Measurements from ENCODE around the gene CSTF1.
"Not testable (repeated sequence)": the region's sequence is repeated elsewhere in the genome, so short reads cannot be mapped to it uniquely, and the experiment has no call there.

The CSTF1 gene

DNA sequence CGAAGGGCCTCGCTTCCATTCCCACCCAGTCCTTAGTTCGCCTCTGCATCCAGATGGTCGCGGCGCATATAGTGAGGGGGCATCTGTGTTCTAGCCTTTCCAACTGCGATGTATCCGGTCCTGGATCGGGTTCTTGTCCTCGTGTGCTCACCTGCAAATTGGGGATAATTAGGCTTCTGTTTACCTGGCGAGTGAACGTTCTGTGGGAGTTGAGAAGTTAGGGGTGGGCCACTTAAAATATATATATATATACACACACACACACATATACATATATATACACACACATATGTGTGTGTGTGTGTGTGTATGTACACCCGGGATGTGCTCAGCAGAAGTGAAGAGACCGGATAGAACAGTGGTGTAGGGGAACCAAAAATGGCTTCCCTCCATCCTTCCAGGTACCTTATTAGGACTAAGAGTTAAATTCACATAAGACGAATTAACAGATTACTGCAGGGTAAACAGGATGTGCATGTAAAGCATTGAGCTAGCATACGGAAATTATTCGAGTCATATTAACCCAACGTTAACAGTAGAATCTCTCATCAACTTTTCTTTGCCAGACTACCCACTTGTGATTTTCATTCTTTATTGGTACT is 537 bp downstream of the CSTF1 start:
- TF ChIP-seq, protein P1, sequence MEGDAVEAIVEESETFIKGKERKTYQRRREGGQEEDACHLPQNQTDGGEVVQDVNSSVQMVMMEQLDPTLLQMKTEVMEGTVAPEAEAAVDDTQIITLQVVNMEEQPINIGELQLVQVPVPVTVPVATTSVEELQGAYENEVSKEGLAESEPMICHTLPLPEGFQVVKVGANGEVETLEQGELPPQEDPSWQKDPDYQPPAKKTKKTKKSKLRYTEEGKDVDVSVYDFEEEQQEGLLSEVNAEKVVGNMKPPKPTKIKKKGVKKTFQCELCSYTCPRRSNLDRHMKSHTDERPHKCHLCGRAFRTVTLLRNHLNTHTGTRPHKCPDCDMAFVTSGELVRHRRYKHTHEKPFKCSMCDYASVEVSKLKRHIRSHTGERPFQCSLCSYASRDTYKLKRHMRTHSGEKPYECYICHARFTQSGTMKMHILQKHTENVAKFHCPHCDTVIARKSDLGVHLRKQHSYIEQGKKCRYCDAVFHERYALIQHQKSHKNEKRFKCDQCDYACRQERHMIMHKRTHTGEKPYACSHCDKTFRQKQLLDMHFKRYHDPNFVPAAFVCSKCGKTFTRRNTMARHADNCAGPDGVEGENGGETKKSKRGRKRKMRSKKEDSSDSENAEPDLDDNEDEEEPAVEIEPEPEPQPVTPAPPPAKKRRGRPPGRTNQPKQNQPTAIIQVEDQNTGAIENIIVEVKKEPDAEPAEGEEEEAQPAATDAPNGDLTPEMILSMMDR (IDR thresholded peaks at IDR 0.05) = no peak
- no peaks in the 10 kb centered on the region for H3K9me3 ChIP-seq (ENCODE audit: control insufficient read depth, low read length)

DNA sequence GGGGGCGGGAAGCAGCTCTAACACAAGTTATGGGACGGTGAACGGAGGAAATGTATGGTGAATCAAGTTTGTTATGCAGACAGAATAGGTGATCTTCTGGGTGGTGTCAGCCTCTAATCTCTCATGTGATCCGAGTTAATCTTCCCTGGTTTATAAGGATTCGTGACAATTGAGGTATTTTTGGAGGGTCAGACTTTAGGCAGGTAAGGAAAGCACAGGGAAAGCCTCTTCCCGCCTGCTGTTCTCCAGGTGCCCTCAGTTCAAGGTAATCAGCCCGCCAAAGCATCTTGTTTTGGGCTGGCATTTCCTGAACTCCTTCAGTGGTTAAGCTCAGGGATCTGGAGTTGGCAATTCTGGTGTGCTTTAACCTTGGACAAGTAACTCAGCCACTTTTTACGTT is 1.2 kb downstream of the CSTF1 start:
- Histone ChIP-seq H3K27ac (no peak overlapping the region), H3K79me2 (peaks cover 5% of the 10 kb centered on the region), H3K9me3 (ENCODE audit: control insufficient read depth, low read length) (no peaks in the 10 kb centered on the region), H2AFZ (no peak overlapping the region), H3K36me3 (ENCODE audit: control insufficient read depth, insufficient read depth, low read length) (no peaks in the 10 kb centered on the region), H3K27me3 (ENCODE audit: control insufficient read depth, insufficient read depth, low read length) (no peaks in the 10 kb centered on the region), H3K4me1 (peaks cover 7% of the 10 kb centered on the region), H3K9ac (no peak overlapping the region), H3K4me2 (ENCODE audit: low read length) (peak overlapping the region; percentile 74), H3K4me3 (ENCODE audit: low read depth, low read length) (peak overlapping the region; percentile 63)
- TF ChIP-seq, protein P1 (IDR thresholded peaks at IDR 0.05) = no peak

More for the DNA sequence above, 537 bp downstream of the CSTF1 start:
- no peaks in the 10 kb centered on the region for H3K36me3 ChIP-seq (ENCODE audit: control insufficient read depth, insufficient read depth, low read length)
- H3K27me3 ChIP-seq (ENCODE audit: control insufficient read depth, insufficient read depth, low read length) = no peaks in the 10 kb centered on the region
- peak overlapping the region; percentile 63 for H3K4me3 ChIP-seq (ENCODE audit: low read depth, low read length)
- peak overlapping the region; percentile 82 for H3K27ac ChIP-seq
- peak overlapping the region; percentile 40 for H3K9ac ChIP-seq
- H3K4me1 ChIP-seq = peaks cover 7% of the 10 kb centered on the region
- peak overlapping the region; percentile 95 for H2AFZ ChIP-seq
- peak overlapping the region; percentile 74 for H3K4me2 ChIP-seq (ENCODE audit: low read length)
- H3K79me2 ChIP-seq = peaks cover 5% of the 10 kb centered on the region

DNA sequence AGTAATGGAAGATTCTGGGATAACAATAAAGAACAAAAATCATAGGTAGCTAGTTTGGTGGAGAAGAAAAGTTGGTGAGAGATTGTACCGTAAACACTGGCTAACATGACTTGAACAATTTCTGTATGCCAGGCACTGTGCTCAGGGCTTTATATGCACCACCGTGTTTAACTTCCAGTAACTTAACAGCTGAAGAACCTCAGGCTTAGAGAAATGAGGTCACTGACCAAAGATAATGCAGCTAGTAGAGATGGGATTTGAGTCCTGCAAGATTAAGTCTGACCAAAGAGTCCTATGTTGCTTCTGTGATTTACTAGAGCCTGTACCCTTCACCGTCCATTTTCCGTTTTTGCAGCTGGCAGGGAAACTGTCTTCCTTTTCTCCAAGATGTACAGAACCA is 2.7 kb downstream of the CSTF1 start:
- H3K9ac ChIP-seq = no peak overlapping the region
- H3K27me3 ChIP-seq (ENCODE audit: control insufficient read depth, insufficient read depth, low read length) = no peaks in the 10 kb centered on the region
- peaks cover 7% of the 10 kb centered on the region for H3K4me1 ChIP-seq
- H3K4me3 ChIP-seq (ENCODE audit: low read depth, low read length) = no peak overlapping the region
- no peak overlapping the region for H2AFZ ChIP-seq
- no peaks in the 10 kb centered on the region for H3K9me3 ChIP-seq (ENCODE audit: control insufficient read depth, low read length)
- H3K27ac ChIP-seq = no peak overlapping the region
- peaks cover 5% of the 10 kb centered on the region for H3K79me2 ChIP-seq
- H3K36me3 ChIP-seq (ENCODE audit: control insufficient read depth, insufficient read depth, low read length) = no peaks in the 10 kb centered on the region
- no peak overlapping the region for H3K4me2 ChIP-seq (ENCODE audit: low read length)
- TF ChIP-seq, protein P1 (IDR thresholded peaks at IDR 0.05) = no peak

- Histone ChIP-seq H3K4me3 (ENCODE audit: low read depth, low read length) (no peak overlapping the region), H3K27me3 (ENCODE audit: control insufficient read depth, insufficient read depth, low read length) (no peaks in the 10 kb centered on the region), H3K4me1 (no peaks in the 10 kb centered on the region), H3K9me3 (ENCODE audit: control insufficient read depth, low read length) (no peaks in the 10 kb centered on the region), H3K79me2 (no peaks in the 10 kb centered on the region), H3K4me2 (ENCODE audit: low read length) (no peak overlapping the region), H2AFZ (no peak overlapping the region), H3K27ac (no peak overlapping the region), H3K36me3 (ENCODE audit: control insufficient read depth, insufficient read depth, low read length) (no peaks in the 10 kb centered on the region), H3K9ac (no peak overlapping the region)
- TF ChIP-seq, protein P1 (IDR thresholded peaks at IDR 0.05) = peak; percentile 78
Measured at GRCh38 chr20:56400001-56400640, 7.7 kb downstream of the CSTF1 start.

DNA sequence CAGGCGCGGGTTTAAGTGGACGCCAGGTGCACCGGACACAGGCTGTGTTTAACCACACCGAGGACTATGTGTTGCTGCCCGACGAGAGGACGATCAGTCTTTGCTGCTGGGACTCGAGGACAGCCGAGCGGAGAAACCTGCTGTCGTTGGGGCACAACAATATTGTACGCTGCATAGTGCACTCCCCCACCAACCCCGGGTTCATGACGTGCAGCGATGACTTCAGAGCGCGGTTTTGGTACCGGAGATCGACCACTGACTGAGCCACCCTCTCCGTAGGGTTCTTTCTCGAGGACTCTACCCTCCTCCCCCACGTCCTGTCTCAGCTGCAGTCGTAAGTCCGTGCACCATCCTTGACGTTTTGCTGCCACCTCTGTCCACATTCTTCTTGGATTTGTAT is 11.0 kb downstream of the CSTF1 start:
- Histone ChIP-seq H3K4me2 (ENCODE audit: low read length) (no peak overlapping the region), H2AFZ (no peak overlapping the region), H3K36me3 (ENCODE audit: control insufficient read depth, insufficient read depth, low read length) (no peaks in the 10 kb centered on the region), H3K4me1 (no peaks in the 10 kb centered on the region), H3K9ac (no peak overlapping the region), H3K4me3 (ENCODE audit: low read depth, low read length) (no peak overlapping the region), H3K27me3 (ENCODE audit: control insufficient read depth, insufficient read depth, low read length) (no peaks in the 10 kb centered on the region), H3K9me3 (ENCODE audit: control insufficient read depth, low read length) (no peaks in the 10 kb centered on the region), H3K79me2 (no peaks in the 10 kb centered on the region), H3K27ac (no peak overlapping the region)
- TF ChIP-seq, protein P1 (IDR thresholded peaks at IDR 0.05) = no peak

GRCh38 chr20:56405356-56405755 is 12.9 kb downstream of the CSTF1 start:
- H3K9ac ChIP-seq; H3K9me3 ChIP-seq (ENCODE audit: control insufficient read depth, low read length); H3K27me3 ChIP-seq (ENCODE audit: control insufficient read depth, insufficient read depth, low read length); H3K4me3 ChIP-seq (ENCODE audit: low read depth, low read length); H3K4me1 ChIP-seq; H3K79me2 ChIP-seq; H3K36me3 ChIP-seq (ENCODE audit: control insufficient read depth, insufficient read depth, low read length); H3K4me2 ChIP-seq (ENCODE audit: low read length); H3K27ac ChIP-seq; H2AFZ ChIP-seq: not testable (repeated sequence)

Data from parathyroid adenoma (tissue), 2 donors.